ENCODE measurements around the gene CX3CL1. TPM values are rescaled to one million over a fixed set of nuclear protein-coding genes. Genes with fewer than 3 reads are reported as not detected.
A peak's percentile ranks its signal among the peaks of the same experiment; 100 is the strongest.
"Not testable (repeated sequence)": the region's sequence is repeated elsewhere in the genome, so short reads cannot be mapped to it uniquely, and the experiment has no call there.

Gene CX3CL1
- total and polyA plus RNA-seq, 5 donors: 8.2 to 22.9 (median 11.6) TPM

DNA sequence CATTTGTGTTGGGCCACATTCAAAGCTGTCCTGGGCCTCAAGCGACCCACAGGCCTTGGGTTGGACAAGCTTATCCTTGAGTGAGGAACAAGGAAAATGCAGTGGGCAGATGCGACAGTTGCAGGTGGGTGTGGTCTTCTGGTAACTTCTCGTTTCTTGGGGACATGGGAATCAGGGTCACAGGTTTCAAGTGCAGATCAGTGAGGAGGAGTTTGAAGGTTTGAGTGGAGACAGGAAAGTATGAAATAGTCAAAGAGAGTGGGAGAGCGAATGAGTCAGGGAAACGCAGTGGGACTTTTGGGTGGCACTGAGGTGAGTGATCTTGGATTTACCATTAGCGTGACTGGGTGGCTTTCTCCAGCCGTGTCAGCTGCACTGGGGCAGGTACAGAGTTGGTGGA is 29.1 kb upstream of the CX3CL1 start:
- DNase-seq: peak in 1 of 3 donors; percentile 50
- no peaks in the 10 kb centered on the region for H3K27me3 ChIP-seq (ENCODE audit: control insufficient read depth, insufficient read depth)
- H3K4me1 ChIP-seq (ENCODE audit: control insufficient read depth, insufficient read depth, low read length): no peaks in the 10 kb centered on the region
- no peak overlapping the region for H3K27ac ChIP-seq (ENCODE audit: low read length)
- H3K9me3 ChIP-seq (ENCODE audit: control insufficient read depth, low read length): no peaks in the 10 kb centered on the region
- H3K4me3 ChIP-seq (ENCODE audit: low read length): no peak overlapping the region
- ATAC-seq: no peak
- intact Hi-C loops (cut with DNase I): no loop called here
- 89% methylated on average over 7 of the region's 7 CpGs for WGBS

DNA sequence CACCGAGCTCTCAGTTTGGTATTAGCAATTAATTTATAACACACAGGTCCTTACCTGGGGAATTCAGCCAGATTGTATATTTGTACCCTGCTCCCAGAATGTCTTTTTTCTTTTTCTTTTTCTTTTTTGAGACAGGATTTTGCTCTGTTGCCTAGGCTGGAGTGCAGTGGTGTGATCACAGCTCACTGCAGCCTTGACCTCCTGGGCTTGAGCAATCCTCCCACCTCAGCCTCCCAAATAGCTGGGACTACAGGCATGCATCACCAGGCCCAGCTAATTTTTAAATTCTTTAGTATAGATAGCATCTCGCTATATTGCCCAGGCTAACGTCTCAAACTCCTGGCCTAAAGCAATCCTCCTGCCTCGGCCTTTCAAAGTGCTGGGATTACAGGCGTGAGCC is 28.2 kb upstream of the CX3CL1 start:
- H3K27ac ChIP-seq (ENCODE audit: low read length); H3K27me3 ChIP-seq (ENCODE audit: control insufficient read depth, insufficient read depth); DNase-seq; intact Hi-C loops (cut with DNase I); H3K4me1 ChIP-seq (ENCODE audit: control insufficient read depth, insufficient read depth, low read length); H3K4me3 ChIP-seq (ENCODE audit: low read length); H3K9me3 ChIP-seq (ENCODE audit: control insufficient read depth, low read length); ATAC-seq: not testable (repeated sequence)
- WGBS: 94% methylated on average over 5 of the region's 5 CpGs

- Histone ChIP-seq H3K27me3 (ENCODE audit: control insufficient read depth, insufficient read depth) (no peaks in the 10 kb centered on the region), H3K9me3 (ENCODE audit: control insufficient read depth, low read length) (no peaks in the 10 kb centered on the region), H3K4me3 (ENCODE audit: low read length) (no peak overlapping the region), H3K27ac (ENCODE audit: low read length) (no peak overlapping the region), H3K4me1 (ENCODE audit: control insufficient read depth, insufficient read depth, low read length) (no peaks in the 10 kb centered on the region)
- WGBS: 54% methylated on average over 2 of the region's 2 CpGs
- intact Hi-C loops (cut with DNase I): no loop called here
- ATAC-seq (no peak), DNase-seq (no peak)
These were observed 27.3 kb upstream of the CX3CL1 start for GRCh38 chr16:57345021-57345420.

DNA sequence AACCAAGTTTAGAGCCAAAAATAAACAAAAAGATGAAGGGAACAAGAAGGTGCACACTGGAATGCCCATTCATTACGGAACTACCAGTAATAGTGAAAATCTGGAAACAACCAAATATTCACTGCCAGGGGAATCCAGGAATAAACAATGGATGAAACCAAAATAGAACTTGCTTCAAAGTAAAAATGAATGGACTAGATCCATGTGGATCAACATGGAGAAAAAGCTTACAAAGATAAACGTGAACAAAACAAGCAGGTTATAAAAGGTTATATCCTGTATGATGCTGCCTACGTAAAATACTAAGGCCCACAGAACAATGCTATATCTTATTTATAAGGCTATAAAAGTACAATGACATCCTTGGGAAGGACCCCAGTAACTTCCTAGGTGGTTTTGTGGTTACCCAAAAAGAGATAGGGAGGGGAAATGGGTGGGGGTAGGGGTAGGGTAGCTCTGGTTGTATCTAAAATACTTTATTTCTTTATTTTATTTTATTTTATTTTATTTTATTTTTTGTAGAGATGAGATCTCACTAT is 26.6 kb upstream of the CX3CL1 start:
- WGBS: 54% methylated on average over 3 of the region's 3 CpGs
- no peak for DNase-seq
- no peaks in the 10 kb centered on the region for H3K27me3 ChIP-seq (ENCODE audit: control insufficient read depth, insufficient read depth)
- H3K4me3 ChIP-seq (ENCODE audit: low read length): no peak overlapping the region
- H3K9me3 ChIP-seq (ENCODE audit: control insufficient read depth, low read length): no peaks in the 10 kb centered on the region
- no peaks in the 10 kb centered on the region for H3K4me1 ChIP-seq (ENCODE audit: control insufficient read depth, insufficient read depth, low read length)
- ATAC-seq: no peak
- intact Hi-C loops (cut with DNase I): no loop called here
- H3K27ac ChIP-seq (ENCODE audit: low read length): no peak overlapping the region

GRCh38 chr16:57347858-57348257 is 24.4 kb upstream of the CX3CL1 start:
- DNase-seq: no peak
- Histone ChIP-seq H3K27ac (ENCODE audit: low read length) (no peak overlapping the region), H3K9me3 (ENCODE audit: control insufficient read depth, low read length) (no peaks in the 10 kb centered on the region), H3K27me3 (ENCODE audit: control insufficient read depth, insufficient read depth) (no peaks in the 10 kb centered on the region), H3K4me1 (ENCODE audit: control insufficient read depth, insufficient read depth, low read length) (no peaks in the 10 kb centered on the region), H3K4me3 (ENCODE audit: low read length) (no peak overlapping the region)
- WGBS: 91% methylated on average over 6 of the region's 6 CpGs
- intact Hi-C loops (cut with DNase I): no loop called here
- no peak for ATAC-seq

- 91% methylated on average over 2 of the region's 2 CpGs for WGBS
- Histone ChIP-seq H3K27me3 (ENCODE audit: control insufficient read depth, insufficient read depth) (no peaks in the 10 kb centered on the region), H3K27ac (ENCODE audit: low read length) (no peak overlapping the region), H3K9me3 (ENCODE audit: control insufficient read depth, low read length) (no peaks in the 10 kb centered on the region), H3K4me3 (ENCODE audit: low read length) (no peak overlapping the region), H3K4me1 (ENCODE audit: control insufficient read depth, insufficient read depth, low read length) (no peaks in the 10 kb centered on the region)
- ATAC-seq (no peak), DNase-seq (no peak)
- intact Hi-C loops (cut with DNase I): no loop called here
These were observed 24.0 kb upstream of the CX3CL1 start for GRCh38 chr16:57348327-57348726.

DNA sequence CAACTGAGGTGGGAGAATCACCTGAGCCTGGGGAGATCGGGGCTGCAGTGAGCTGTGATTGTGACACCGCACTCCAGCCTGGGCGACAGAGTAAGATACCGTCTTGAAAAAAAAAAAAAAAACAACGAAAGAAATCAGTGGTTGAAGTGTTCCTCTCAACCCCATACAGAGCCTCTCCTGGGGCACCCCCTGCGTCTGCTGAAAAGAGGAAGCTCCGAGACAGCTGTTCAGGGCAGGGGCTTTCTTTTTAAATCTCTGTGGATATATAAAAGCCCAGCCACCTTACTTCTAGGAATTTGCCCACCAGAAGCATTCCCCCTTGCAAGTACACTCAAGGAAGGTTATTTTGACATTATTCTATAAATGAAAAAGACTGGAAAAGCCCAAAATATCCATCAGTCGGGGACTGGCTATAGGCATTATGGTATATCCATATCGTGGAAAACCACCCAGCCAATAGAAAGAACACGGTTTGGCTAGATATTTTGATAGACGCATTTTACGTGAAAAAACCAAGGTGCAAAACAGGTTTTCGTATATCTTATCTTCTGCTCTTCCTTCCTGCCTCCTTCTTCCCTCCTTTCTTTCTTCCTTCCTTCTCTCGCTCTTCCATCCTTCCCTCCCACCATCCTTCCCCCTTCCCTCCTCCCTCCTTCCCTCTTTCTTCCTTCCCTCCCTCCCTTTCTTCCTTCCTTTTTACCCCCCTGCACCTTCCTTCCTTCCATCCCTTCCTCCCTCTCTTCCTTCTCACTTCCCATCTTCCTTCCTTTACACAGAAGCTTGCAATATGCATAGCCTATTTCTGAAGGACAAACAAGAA is 22.9 kb upstream of the CX3CL1 start:
- DNase-seq (no peak), ATAC-seq (no peak)
- H3K4me3 ChIP-seq (ENCODE audit: low read length): no peak overlapping the region
- WGBS: 39% methylated on average over 14 of the region's 14 CpGs
- no peak overlapping the region for H3K27ac ChIP-seq (ENCODE audit: low read length)
- intact Hi-C loops (cut with DNase I): no loop called here
- no peaks in the 10 kb centered on the region for H3K27me3 ChIP-seq (ENCODE audit: control insufficient read depth, insufficient read depth)
- no peaks in the 10 kb centered on the region for H3K9me3 ChIP-seq (ENCODE audit: control insufficient read depth, low read length)
- no peaks in the 10 kb centered on the region for H3K4me1 ChIP-seq (ENCODE audit: control insufficient read depth, insufficient read depth, low read length)

DNA sequence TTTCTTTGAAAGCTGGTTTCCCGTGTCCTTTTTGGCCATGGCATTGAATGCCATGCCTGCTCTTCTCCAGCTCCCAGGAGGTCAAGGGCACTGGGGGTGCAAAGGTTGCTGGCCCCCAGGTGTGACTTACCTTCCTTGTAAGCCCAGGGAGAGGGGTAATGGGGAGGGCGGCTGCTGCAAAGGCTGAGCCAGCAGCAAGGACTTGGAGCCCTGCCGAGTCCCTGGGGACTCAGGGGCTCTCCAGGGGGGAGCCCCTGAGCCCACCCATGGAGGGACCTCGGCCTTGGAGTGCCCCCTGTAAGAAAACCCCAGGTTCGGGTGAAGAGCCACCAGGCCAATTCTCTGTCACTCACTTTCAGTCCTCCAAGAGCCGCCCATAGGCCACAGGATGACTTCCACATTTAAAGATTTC is 19.6 kb upstream of the CX3CL1 start:
- DNase-seq (no peak), ATAC-seq (no peak)
- no peaks in the 10 kb centered on the region for H3K9me3 ChIP-seq (ENCODE audit: control insufficient read depth, low read length)
- no peak overlapping the region for H3K27ac ChIP-seq (ENCODE audit: low read length)
- H3K27me3 ChIP-seq (ENCODE audit: control insufficient read depth, insufficient read depth): no peaks in the 10 kb centered on the region
- intact Hi-C loops (cut with DNase I): no loop called here
- 72% methylated on average over 6 of the region's 6 CpGs for WGBS
- H3K4me1 ChIP-seq (ENCODE audit: control insufficient read depth, insufficient read depth, low read length): no peaks in the 10 kb centered on the region
- no peak overlapping the region for H3K4me3 ChIP-seq (ENCODE audit: low read length)

- no peak for DNase-seq
- ATAC-seq: no peak
- intact Hi-C loops (cut with DNase I): no loop called here
- Histone ChIP-seq H3K9me3 (ENCODE audit: control insufficient read depth, low read length) (no peaks in the 10 kb centered on the region), H3K27ac (ENCODE audit: low read length) (no peak overlapping the region), H3K4me3 (ENCODE audit: low read length) (no peak overlapping the region), H3K4me1 (ENCODE audit: control insufficient read depth, insufficient read depth, low read length) (no peaks in the 10 kb centered on the region), H3K27me3 (ENCODE audit: control insufficient read depth, insufficient read depth) (no peaks in the 10 kb centered on the region)
- WGBS: 87% methylated on average over 7 of the region's 7 CpGs
These were observed 18.0 kb upstream of the CX3CL1 start for GRCh38 chr16:57354311-57354710.

- ATAC-seq (no peak), DNase-seq (no peak)
- Histone ChIP-seq H3K27me3 (ENCODE audit: control insufficient read depth, insufficient read depth) (no peaks in the 10 kb centered on the region), H3K27ac (ENCODE audit: low read length) (no peak overlapping the region), H3K4me3 (ENCODE audit: low read length) (no peak overlapping the region), H3K4me1 (ENCODE audit: control insufficient read depth, insufficient read depth, low read length) (no peaks in the 10 kb centered on the region), H3K9me3 (ENCODE audit: control insufficient read depth, low read length) (no peaks in the 10 kb centered on the region)
- WGBS: 87% methylated on average over 5 of the region's 5 CpGs
- intact Hi-C loops (cut with DNase I): no loop called here
These were observed 16.3 kb upstream of the CX3CL1 start for GRCh38 chr16:57355898-57356414.

DNA sequence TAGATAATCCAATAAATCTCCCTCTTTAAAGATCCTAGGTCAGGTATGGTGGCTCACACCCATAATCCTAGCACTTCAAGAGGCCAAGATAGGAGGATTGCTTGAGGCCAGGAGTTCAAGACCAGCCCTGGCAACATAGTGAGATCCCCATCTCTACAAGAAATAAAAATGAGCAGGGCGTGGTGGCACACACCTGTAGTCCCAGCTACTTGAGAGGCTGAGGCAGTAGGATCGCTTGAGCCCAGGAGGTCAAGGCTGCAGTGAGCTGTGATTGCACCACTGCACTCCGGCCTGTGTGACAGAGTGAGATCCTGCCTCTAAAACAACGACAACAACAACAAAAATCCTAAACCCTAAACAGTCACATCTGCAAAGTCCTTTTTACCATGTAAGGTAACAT is 15.7 kb upstream of the CX3CL1 start:
- intact Hi-C loops (cut with DNase I): no loop called here
- WGBS: 89% methylated on average over 4 of the region's 4 CpGs
- no peaks in the 10 kb centered on the region for H3K27me3 ChIP-seq (ENCODE audit: control insufficient read depth, insufficient read depth)

More for the DNA sequence above, 15.7 kb upstream of the CX3CL1 start:
- H3K27ac ChIP-seq (ENCODE audit: low read length): no peak overlapping the region
- no peaks in the 10 kb centered on the region for H3K9me3 ChIP-seq (ENCODE audit: control insufficient read depth, low read length)
- DNase-seq (no peak), ATAC-seq (no peak)
- no peak overlapping the region for H3K4me3 ChIP-seq (ENCODE audit: low read length)
- H3K4me1 ChIP-seq (ENCODE audit: control insufficient read depth, insufficient read depth, low read length): no peaks in the 10 kb centered on the region

All from right cardiac atrium (tissue), 5 donors.